Measurements from ENCODE around the gene SETSIP. TPM values are rescaled to one million over a fixed set of nuclear protein-coding genes. Genes with fewer than 3 reads are reported as not detected.
"Not testable (repeated sequence)": the region's sequence is repeated elsewhere in the genome, so short reads cannot be mapped to it uniquely, and the experiment has no call there.

The SETSIP gene
- total RNA-seq = not detected
- long read RNA-seq = 0 reads

GRCh38 chr1:92075311-92075710, at the start of gene SETSIP:
SETSIP (minus strand) TSS chr1:92075411; CDS start chr1:92075411, 0 bp downstream.
- no peak for DNase-seq
- intact Hi-C loops (cut with DNase I) = no loop called here
- no peak for ATAC-seq

GRCh38 chr1:92123868-92124267, 48.7 kb upstream of the SETSIP start:
- ATAC-seq = no peak
- no peak for DNase-seq
- intact Hi-C loops (cut with DNase I) = no loop called here

GRCh38 chr1:92118826-92119225, 43.6 kb upstream of the SETSIP start:
- intact Hi-C loops (cut with DNase I) = no loop called here
- DNase-seq (no peak), ATAC-seq (no peak)

- ATAC-seq = no peak
- DNase-seq = no peak
- intact Hi-C loops (cut with DNase I) = no loop called here
These were observed 42.3 kb upstream of the SETSIP start for GRCh38 chr1:92117526-92117925.

GRCh38 chr1:92108631-92109030, 33.4 kb upstream of the SETSIP start:
- DNase-seq (no peak), ATAC-seq (no peak)
- intact Hi-C loops (cut with DNase I) = no loop called here

GRCh38 chr1:92105546-92106081, 30.4 kb upstream of the SETSIP start:
- no peak for ATAC-seq
- no peak for DNase-seq
- intact Hi-C loops (cut with DNase I) = no loop called here

GRCh38 chr1:92096317-92096716, 21.1 kb upstream of the SETSIP start:
- no peak for ATAC-seq
- intact Hi-C loops (cut with DNase I) = no loop called here

GRCh38 chr1:92095874-92096273, 20.7 kb upstream of the SETSIP start:
- ATAC-seq (no peak), DNase-seq (no peak)

More at GRCh38 chr1:92096317-92096716, 21.1 kb upstream of the SETSIP start:
- no peak for DNase-seq

GRCh38 chr1:92094595-92094994, 19.4 kb upstream of the SETSIP start:
- ATAC-seq = no peak
- DNase-seq = no peak
- intact Hi-C loops (cut with DNase I) = no loop called here

More at GRCh38 chr1:92095874-92096273, 20.7 kb upstream of the SETSIP start:
- intact Hi-C loops (cut with DNase I) = no loop called here

- no peak for ATAC-seq
- no peak for DNase-seq
- intact Hi-C loops (cut with DNase I) = no loop called here
These were observed 18.9 kb upstream of the SETSIP start for GRCh38 chr1:92094090-92094489.

GRCh38 chr1:92091625-92092024, 16.4 kb upstream of the SETSIP start:
- ATAC-seq (no peak), DNase-seq (no peak)
- intact Hi-C loops (cut with DNase I) = no loop called here

GRCh38 chr1:92087542-92087941, 12.3 kb upstream of the SETSIP start:
- ATAC-seq (no peak), DNase-seq (no peak)
- intact Hi-C loops (cut with DNase I) = no loop called here

GRCh38 chr1:92085727-92086126, 10.5 kb upstream of the SETSIP start:
- intact Hi-C loops (cut with DNase I) = no loop called here
- ATAC-seq (no peak), DNase-seq (no peak)

GRCh38 chr1:92084651-92085050, 9.4 kb upstream of the SETSIP start:
- no peak for DNase-seq
- no peak for ATAC-seq
- intact Hi-C loops (cut with DNase I) = no loop called here

- intact Hi-C loops (cut with DNase I) = no loop called here
- DNase-seq = no peak
- ATAC-seq = no peak
These were observed 5.8 kb upstream of the SETSIP start for GRCh38 chr1:92081031-92081430.

GRCh38 chr1:92080128-92080985, 5.1 kb upstream of the SETSIP start, which contains the start of gene BTBD8:
BTBD8 (plus strand) TSS chr1:92080345; CDS start chr1:92080572, 227 bp downstream.
- peak; percentile 97 to 98 for ATAC-seq
- intact Hi-C loops (cut with DNase I) = no loop called here
- peak; percentile 85 for DNase-seq

GRCh38 chr1:92079441-92079840, 4.2 kb upstream of the SETSIP start:
- no peak for DNase-seq
- ATAC-seq = no peak
- intact Hi-C loops (cut with DNase I) = no loop called here

GRCh38 chr1:92078077-92078476, 2.9 kb upstream of the SETSIP start:
- DNase-seq; ATAC-seq; intact Hi-C loops (cut with DNase I): not testable (repeated sequence)

GRCh38 chr1:92076363-92076762, 1.2 kb upstream of the SETSIP start:
- intact Hi-C loops (cut with DNase I) = no loop called here
- ATAC-seq (no peak), DNase-seq (no peak)

GRCh38 chr1:92074446-92074845, 765 bp downstream of the SETSIP start:
- ATAC-seq; DNase-seq; intact Hi-C loops (cut with DNase I): not testable (repeated sequence)

GRCh38 chr1:92070892-92071291, 4.3 kb downstream of the SETSIP start:
- ATAC-seq (no peak), DNase-seq (no peak)
- intact Hi-C loops (cut with DNase I) = no loop called here

Measured in left cardiac atrium (tissue), 4 donors.